GM18873 (cell line): ENCODE data around the gene CNOT8.
"Not testable (repeated sequence)": the region's sequence is repeated elsewhere in the genome, so short reads cannot be mapped to it uniquely, and the experiment has no call there.

ENCODE experiments used
- ATAC-seq: cut with Tn5 transposase; IDR thresholded peaks from one replicate; pipeline ENCODE4 v1.9.1; 2021; ENCODE audit warnings: mild to moderate bottlenecking, moderate library complexity, moderate number of reproducible peaks; ENCODE audit not compliant: unreplicated experiment, low FRiP score

The CNOT8 gene

GRCh38 chr5:154832804-154833203 lies 25.6 kb upstream of the CNOT8 start:
- not testable (repeated sequence) for ATAC-seq

GRCh38 chr5:154834053-154834452 lies 24.4 kb upstream of the CNOT8 start:
- ATAC-seq = no peak

GRCh38 chr5:154835701-154836052 lies 22.8 kb upstream of the CNOT8 start:
- ATAC-seq = not testable (repeated sequence)

- ATAC-seq = no peak
Measured at GRCh38 chr5:154836225-154836624, 22.2 kb upstream of the CNOT8 start.

- ATAC-seq = no peak
Measured at GRCh38 chr5:154837009-154837901, 21.2 kb upstream of the CNOT8 start.

GRCh38 chr5:154840435-154841272 lies 17.8 kb upstream of the CNOT8 start:
- no peak for ATAC-seq

- no peak for ATAC-seq
Measured at GRCh38 chr5:154841273-154841661, 17.2 kb upstream of the CNOT8 start.

- no peak for ATAC-seq
Measured at GRCh38 chr5:154842689-154843530, 15.5 kb upstream of the CNOT8 start.

- no peak for ATAC-seq
Measured at GRCh38 chr5:154844809-154845208, 13.6 kb upstream of the CNOT8 start.

- ATAC-seq = no peak
Measured at GRCh38 chr5:154849264-154849785, 9.1 kb upstream of the CNOT8 start.

- ATAC-seq = no peak
Measured at GRCh38 chr5:154849791-154850201, 8.6 kb upstream of the CNOT8 start.

GRCh38 chr5:154850255-154851062 lies 8.0 kb upstream of the CNOT8 start, which contains the start of gene FAXDC2:
FAXDC2 (minus strand) TSS chr5:154850603; CDS start chr5:154838178, 12,425 bp downstream.
- ATAC-seq = no peak

GRCh38 chr5:154851351-154851750 lies 7.1 kb upstream of the CNOT8 start:
- ATAC-seq = no peak

GRCh38 chr5:154857530-154858296 lies 714 bp upstream of the CNOT8 start:
- ATAC-seq = peak; percentile 56

GRCh38 chr5:154858972-154859871 lies 795 bp downstream of the CNOT8 start:
- ATAC-seq = no peak

GRCh38 chr5:154860123-154860522 lies 1.7 kb downstream of the CNOT8 start:
- ATAC-seq = no peak

GRCh38 chr5:154860765-154861164 lies 2.3 kb downstream of the CNOT8 start:
- ATAC-seq = no peak

- ATAC-seq = no peak
Measured at GRCh38 chr5:154861946-154862345, 3.5 kb downstream of the CNOT8 start.
